Upper lobe of left lung (tissue), 6 donors: ENCODE measurements around the gene SEPTIN5. TPM values are rescaled to one million over a fixed set of nuclear protein-coding genes. Genes with fewer than 3 reads are reported as not detected.
A peak's percentile ranks its signal among the peaks of the same experiment; 100 is the strongest.
"Not testable (repeated sequence)": the region's sequence is repeated elsewhere in the genome, so short reads cannot be mapped to it uniquely, and the experiment has no call there.

Experiments
- ATAC-seq, 2 donors: fragments of 200-7000 bp; cut with Tn5 transposase; one replicate each; pipeline ENCODE4 v1.9.1; 2022; ENCODE audit warnings: mild to moderate bottlenecking in 2 of 2, moderate library complexity in 2 of 2; ENCODE audit not compliant: low FRiP score in 2 of 2
- DNase-seq, 2 donors: peaks; one replicate each; pipeline ENCODE4 v3.0.0-alpha.2; 2019 to 2020
- H3K27ac ChIP-seq, 4 donors: fragments of 200-600 bp; sonication (generic); one replicate each; pipeline ENCODE4 v1.5.1; 2016 to 2019
- H3K27me3 ChIP-seq, 4 donors: fragments of 200-600 bp; sonication (generic); one replicate each; pipeline ENCODE4 v1.5.1; 2017 to 2019
- H3K36me3 ChIP-seq, 4 donors: fragments of 200-600 bp; sonication (generic); one replicate each; pipeline ENCODE4 v1.5.1; 2016 to 2019
- H3K4me1 ChIP-seq, 4 donors: fragments of 200-600 bp; sonication (generic); one replicate each; pipeline ENCODE4 v1.5.1; 2018 to 2019
- H3K4me3 ChIP-seq, 4 donors: fragments of 200-600 bp; sonication (generic); one replicate each; pipeline ENCODE4 v1.5.1; 2017 to 2019; ENCODE audit warnings: mild to moderate bottlenecking in 2 of 4, moderate library complexity in 1 of 4
- H3K9me3 ChIP-seq, 4 donors: fragments of 200-600 bp; sonication (generic); one replicate each; pipeline ENCODE4 v1.5.1; 2018 to 2019
- CTCF ChIP-seq, 6 experiments: fragments of 450-650 bp in 4 of 6; fragments of 200-600 bp in 2 of 6; sonication (generic) in 2 of 6; IDR thresholded peaks; one replicate each; pipeline ENCODE4 v1.5.1; 2016 to 2019; ENCODE audit warnings: antibody characterized with exemption in 6 of 6
- EP300 ChIP-seq, 4 donors: sonication (generic); formaldehyde crosslinking; IDR thresholded peaks; one replicate each; pipeline ENCODE4 v1.5.1; 2017; ENCODE audit warnings: antibody characterized with exemption in 4 of 4, control low read depth in 2 of 4
- POLR2A ChIP-seq, 4 donors: fragments of 450-650 bp; IDR thresholded peaks; one replicate each; pipeline ENCODE4 v1.5.1; 2016 to 2017; ENCODE audit warnings: antibody characterized with exemption in 4 of 4, mild to moderate bottlenecking in 2 of 4
- POLR2AphosphoS5 ChIP-seq, 2 donors: sonication (generic); formaldehyde crosslinking; IDR thresholded peaks; one replicate each; pipeline ENCODE4 v1.5.1; 2017; ENCODE audit warnings: antibody characterized with exemption in 2 of 2
- WGBS, 2 donors: methylation state at CpG; one replicate each; pipeline ENCODE4 v1.1.5; 2017 to 2018; 5-methylcytosine and 5-hydroxymethylcytosine counted together
- total RNA-seq, 6 donors: library from RNA; depleted of rRNA in 4 of 6; stranded (reverse); fragments of >200 nt in 4 of 6; gene quantifications; one replicate each; pipeline versions ENCODE4 v1.1.0 to v1.2.1, GENCODE V29; 2016 to 2021
- donor health status: DM: no; HTN: no; CAD: no; lungs with moderate emphysema.
- donor health status: DM: no; HTN: yes; CAD: no; lungs with severe emphysema.

SEPTIN5 gene
- total RNA-seq, 6 donors from 2014 or later = 6.0 to 30.0 (median 17.1) TPM

GRCh38 chr22:19674929-19675253 is 39.4 kb upstream of the SEPTIN5 start:
- no peaks in the 10 kb centered on the region for H3K9me3 ChIP-seq
- peaks cover 0 to 1% (median 0%) of the 10 kb centered on the region in 4 donors for H3K27me3 ChIP-seq
- no peak overlapping the region for H3K4me3 ChIP-seq
- ATAC-seq (no peak), DNase-seq (no peak)
- WGBS, 2 donors = 79 to 85% methylated on average over 6 to 10 of the region's 10 CpGs
- H3K36me3 ChIP-seq = no peaks in the 10 kb centered on the region
- H3K27ac ChIP-seq = no peak overlapping the region
- no peak for TF ChIP-seq POLR2AphosphoS5 (IDR thresholded peaks at IDR 0.05)
- no peak for TF ChIP-seq CTCF (IDR thresholded peaks at IDR 0.05)
- no peak for TF ChIP-seq EP300 (IDR thresholded peaks at IDR 0.05)
- no peak for TF ChIP-seq POLR2A (IDR thresholded peaks at IDR 0.05)
- no peaks in the 10 kb centered on the region for H3K4me1 ChIP-seq

GRCh38 chr22:19675428-19675827 is 38.9 kb upstream of the SEPTIN5 start:
- 87 to 94% methylated on average over 7 of the region's 7 CpGs for WGBS, 2 donors
- DNase-seq (no peak), ATAC-seq (no peak)
- H3K9me3 ChIP-seq = no peaks in the 10 kb centered on the region
- H3K27ac ChIP-seq = no peak overlapping the region
- H3K4me3 ChIP-seq = no peak overlapping the region
- no peaks in the 10 kb centered on the region for H3K36me3 ChIP-seq
- TF ChIP-seq POLR2AphosphoS5 (IDR thresholded peaks at IDR 0.05) (no peak), CTCF (IDR thresholded peaks at IDR 0.05) (no peak), EP300 (IDR thresholded peaks at IDR 0.05) (no peak), POLR2A (IDR thresholded peaks at IDR 0.05) (no peak)
- peaks cover 0 to 4% (median 0%) of the 10 kb centered on the region in 4 donors for H3K27me3 ChIP-seq
- no peaks in the 10 kb centered on the region for H3K4me1 ChIP-seq

GRCh38 chr22:19676437-19676836 is 37.9 kb upstream of the SEPTIN5 start:
- H3K27me3 ChIP-seq, H3K4me3 ChIP-seq, H3K4me1 ChIP-seq, ATAC-seq, H3K36me3 ChIP-seq, H3K27ac ChIP-seq, DNase-seq, H3K9me3 ChIP-seq: not testable (repeated sequence)
- 64 to 93% methylated on average over 1 of the region's 1 CpG for WGBS, 2 donors

- peaks cover 0 to 4% (median 0%) of the 10 kb centered on the region in 4 donors for H3K27me3 ChIP-seq
- DNase-seq (no peak), ATAC-seq (no peak)
- H3K4me1 ChIP-seq = no peaks in the 10 kb centered on the region
- TF ChIP-seq POLR2A (IDR thresholded peaks at IDR 0.05) (no peak), POLR2AphosphoS5 (IDR thresholded peaks at IDR 0.05) (no peak), CTCF (IDR thresholded peaks at IDR 0.05) (no peak), EP300 (IDR thresholded peaks at IDR 0.05) (no peak)
- H3K36me3 ChIP-seq = no peaks in the 10 kb centered on the region
- no peak overlapping the region for H3K27ac ChIP-seq
- no peaks in the 10 kb centered on the region for H3K9me3 ChIP-seq
- WGBS, 2 donors = 70 to 71% methylated on average over 9 to 11 of the region's 11 CpGs
- H3K4me3 ChIP-seq = no peak overlapping the region
Measured at GRCh38 chr22:19678949-19679521, 35.3 kb upstream of the SEPTIN5 start.

- Histone ChIP-seq H3K4me3 (no peak overlapping the region), H3K27ac (no peak overlapping the region), H3K9me3 (no peaks in the 10 kb centered on the region), H3K4me1 (no peaks in the 10 kb centered on the region), H3K27me3 (peaks cover 0 to 4% (median 0%) of the 10 kb centered on the region in 4 donors), H3K36me3 (no peaks in the 10 kb centered on the region)
- peak; percentile 85 for ATAC-seq
- peak; percentile 51 to 93 for DNase-seq
- WGBS, 2 donors = 35 to 67% methylated on average over 5 to 12 of the region's 14 CpGs
- TF ChIP-seq EP300 (IDR thresholded peaks at IDR 0.05) (no peak), CTCF (IDR thresholded peaks at IDR 0.05) (peak; percentile 67 to 83 (median 75))
Measured at GRCh38 chr22:19679522-19680101, 34.7 kb upstream of the SEPTIN5 start.
